ENCODE data around the gene LSAMP.

Gene LSAMP

GRCh38 chr3:116356056-116356455 is 89.2 kb downstream of the LSAMP start:
- no peak for DNase-seq (ENCODE audit: low read depth in 2 of 2)

GRCh38 chr3:116354382-116354781 is 90.9 kb downstream of the LSAMP start:
- DNase-seq (ENCODE audit: low read depth in 2 of 2) = no peak

DNA sequence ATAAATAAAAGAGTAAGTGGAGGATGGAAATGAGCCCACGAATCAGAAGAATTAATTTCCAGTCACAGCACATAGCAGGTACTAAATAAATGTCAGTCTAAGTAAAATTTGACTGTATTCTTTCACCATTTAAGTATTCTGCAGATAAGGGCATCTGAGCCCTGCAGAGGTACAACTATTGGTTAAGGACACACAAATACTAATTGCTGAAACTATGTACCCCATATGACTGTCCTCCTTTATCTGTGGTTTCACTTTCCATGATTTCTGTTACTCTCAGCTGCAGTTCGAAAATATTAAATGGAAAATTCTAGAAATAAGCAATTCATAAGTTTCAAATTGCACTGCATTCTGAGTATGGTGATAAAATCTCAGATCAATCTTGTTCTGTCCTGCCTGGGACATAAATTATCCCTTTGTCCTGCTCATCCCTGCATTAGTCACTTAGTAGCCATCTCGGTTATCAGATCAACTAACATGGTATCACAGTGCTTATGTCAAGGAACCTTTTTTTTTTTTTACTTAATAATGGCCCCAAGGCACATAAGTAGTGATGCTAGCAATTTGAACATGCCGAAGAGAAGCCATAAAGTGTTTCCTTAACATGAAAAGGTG is 95.1 kb downstream of the LSAMP start:
- no peak for DNase-seq (ENCODE audit: low read depth in 2 of 2)

- DNase-seq (ENCODE audit: low read depth in 2 of 2) = no peak
Measured at GRCh38 chr3:116348216-116348615, 97.1 kb downstream of the LSAMP start.

DNA sequence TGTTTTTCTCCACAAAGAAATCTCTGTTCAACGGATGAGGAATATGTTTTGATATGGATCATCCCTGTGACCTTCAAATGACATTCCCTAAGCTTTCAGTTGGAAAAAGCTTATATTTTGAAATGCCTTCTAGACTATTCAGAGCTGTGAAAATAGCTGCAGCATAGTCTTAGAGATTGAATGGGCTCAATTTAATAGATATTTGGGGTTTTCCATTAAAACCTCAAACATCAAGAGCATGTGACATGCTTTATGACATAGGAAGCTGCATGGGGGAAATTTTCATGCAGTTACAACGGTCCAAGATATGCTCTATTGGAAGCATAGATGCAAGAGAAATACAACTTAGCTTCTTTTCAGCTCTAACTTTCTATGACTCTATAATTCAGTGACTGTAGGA is 102.8 kb downstream of the LSAMP start:
- DNase-seq (ENCODE audit: low read depth in 2 of 2) = no peak

GRCh38 chr3:116341899-116342298 is 103.4 kb downstream of the LSAMP start:
- DNase-seq (ENCODE audit: low read depth in 2 of 2) = no peak

- DNase-seq (ENCODE audit: low read depth in 2 of 2) = no peak
Measured at GRCh38 chr3:116341381-116341780, 103.9 kb downstream of the LSAMP start.

- DNase-seq (ENCODE audit: low read depth in 2 of 2) = peak; percentile 23
Measured at GRCh38 chr3:116340680-116341216, 104.5 kb downstream of the LSAMP start.

GRCh38 chr3:116339441-116340028 is 105.8 kb downstream of the LSAMP start:
- peak; percentile 64 to 66 for DNase-seq (ENCODE audit: low read depth in 2 of 2)

DNA sequence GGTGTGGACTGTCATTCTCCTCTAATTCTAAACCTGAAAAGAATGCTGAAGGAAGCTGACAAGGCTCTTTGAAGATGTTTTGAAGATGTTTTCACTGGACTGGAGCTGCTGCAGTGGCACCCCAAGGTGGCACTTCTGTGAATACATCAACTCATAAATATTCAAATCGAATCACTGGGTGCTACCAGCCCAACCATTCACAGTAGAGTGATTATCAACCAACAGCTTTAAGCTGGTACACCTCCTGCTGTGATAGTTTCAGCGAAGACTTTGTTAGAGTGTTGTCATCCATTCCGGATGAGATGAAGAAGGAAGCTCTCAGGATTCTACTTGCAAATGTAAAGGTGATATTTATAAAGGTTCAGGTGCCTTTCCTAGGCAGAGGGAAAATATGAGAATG is 106.6 kb downstream of the LSAMP start:
- DNase-seq (ENCODE audit: low read depth in 2 of 2) = no peak

DNA sequence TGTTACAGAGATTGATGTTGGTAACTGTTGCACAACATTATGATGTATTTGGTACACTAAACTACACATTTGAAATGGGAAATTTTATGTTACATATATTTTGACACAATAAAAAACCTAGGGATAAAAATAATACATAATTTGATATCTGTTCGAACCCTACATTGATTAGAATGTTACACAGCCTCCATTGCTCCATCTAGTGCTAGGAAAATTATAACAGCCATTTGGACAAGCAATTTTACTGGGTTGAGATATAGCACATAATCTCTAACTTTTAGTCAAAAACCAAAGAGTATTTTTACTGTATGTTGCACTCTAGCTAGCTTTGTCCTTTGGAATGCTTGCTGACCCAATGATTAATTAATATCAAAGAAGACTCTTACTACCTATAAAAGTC is 108.1 kb downstream of the LSAMP start:
- no peak for DNase-seq (ENCODE audit: low read depth in 2 of 2)

DNA sequence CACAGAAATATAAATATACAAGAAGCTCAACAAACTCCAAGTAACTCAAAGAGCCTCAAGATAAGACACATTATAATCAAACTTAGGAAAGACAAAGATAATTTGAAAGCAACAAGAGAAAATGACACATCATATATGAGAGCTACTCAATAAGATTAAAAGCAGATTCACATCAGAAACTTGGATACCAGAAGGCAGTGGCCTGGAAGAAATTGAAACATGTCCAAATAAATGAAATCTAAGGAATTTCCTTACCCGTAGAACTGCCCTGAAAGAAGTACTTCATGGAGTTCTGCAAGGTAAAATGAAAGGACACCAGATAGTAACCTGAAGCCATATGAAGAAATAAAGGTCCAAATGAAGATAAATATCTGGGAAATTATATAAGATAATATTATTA is 113.9 kb downstream of the LSAMP start:
- DNase-seq (ENCODE audit: low read depth in 2 of 2) = no peak

- DNase-seq (ENCODE audit: low read depth in 2 of 2) = no peak
Measured at GRCh38 chr3:116322750-116323375, 122.4 kb downstream of the LSAMP start.

GRCh38 chr3:116318370-116318769 is 126.9 kb downstream of the LSAMP start:
- DNase-seq (ENCODE audit: low read depth in 2 of 2) = no peak

DNA sequence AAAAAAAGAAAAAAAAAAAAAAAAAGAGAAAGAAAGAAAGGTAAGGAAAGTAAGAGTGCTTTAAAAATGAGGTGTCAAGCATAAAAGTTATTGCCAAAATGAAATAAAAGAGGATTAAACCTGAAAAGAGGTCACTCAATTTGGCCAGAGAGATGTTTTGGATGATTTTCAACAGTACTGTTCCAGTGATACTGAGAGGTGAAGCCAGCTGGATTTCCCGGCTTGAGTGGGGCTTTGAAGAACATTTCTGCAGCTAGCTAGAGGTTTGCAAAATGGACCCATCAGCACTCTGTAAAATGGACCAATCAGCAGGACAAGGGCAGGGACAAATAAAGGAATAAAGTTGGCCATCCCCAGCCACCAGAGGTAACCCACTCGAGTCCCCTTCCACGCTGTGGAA is 128.5 kb downstream of the LSAMP start:
- DNase-seq (ENCODE audit: low read depth in 2 of 2) = no peak

- DNase-seq (ENCODE audit: low read depth in 2 of 2) = no peak
Measured at GRCh38 chr3:116314476-116314875, 130.8 kb downstream of the LSAMP start.

DNA sequence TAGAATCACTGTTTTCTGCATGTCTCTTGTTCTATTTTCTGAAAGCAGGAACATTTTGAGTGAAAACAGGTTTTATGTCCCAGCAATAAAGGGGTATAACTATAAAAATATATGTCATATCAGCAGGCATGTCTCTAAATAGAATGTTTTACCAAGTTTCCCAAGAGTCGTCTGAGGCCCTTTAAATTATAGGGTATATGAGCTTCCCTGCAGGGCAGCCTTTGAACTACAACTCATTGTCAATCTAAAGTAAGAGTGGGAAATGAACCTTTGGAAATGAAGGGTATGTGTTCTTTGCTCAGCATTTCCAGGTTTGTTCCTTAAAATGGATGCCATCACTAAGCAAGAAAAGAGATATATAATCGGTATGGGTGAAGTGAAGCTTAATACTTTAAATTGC is 138.6 kb downstream of the LSAMP start:
- no peak for DNase-seq (ENCODE audit: low read depth in 2 of 2)

- no peak for DNase-seq (ENCODE audit: low read depth in 2 of 2)
Measured at GRCh38 chr3:116306149-116306548, 139.1 kb downstream of the LSAMP start.

DNA sequence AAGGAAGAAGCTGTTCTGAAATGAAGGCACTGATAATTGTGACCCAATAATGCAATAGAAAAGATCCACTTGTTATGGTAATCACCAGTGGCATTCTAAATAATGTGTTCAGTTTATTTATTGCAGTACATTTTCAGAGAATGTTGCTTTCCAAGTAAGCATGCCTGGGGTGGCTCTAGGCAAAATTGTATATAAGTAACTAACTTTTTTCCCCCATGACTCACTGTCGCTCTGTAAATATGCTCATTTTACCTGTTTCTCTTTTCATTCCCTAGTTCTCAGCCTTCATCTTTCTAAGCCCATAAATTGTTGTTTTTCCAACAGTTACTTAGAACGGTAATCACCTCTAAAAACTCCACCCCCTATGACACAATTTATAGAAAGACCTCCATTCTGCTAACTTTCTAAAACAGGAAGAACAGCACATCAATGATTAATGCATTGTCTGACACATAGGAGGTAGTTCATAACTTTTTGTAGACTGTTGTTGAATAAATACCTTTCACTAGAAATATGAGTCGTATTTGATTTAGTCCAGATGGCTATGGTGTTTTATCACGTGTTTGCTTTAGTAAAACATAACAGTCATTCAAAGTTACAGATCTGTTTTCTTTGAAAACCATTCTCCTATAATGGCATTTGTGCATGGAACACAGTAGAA is 143.1 kb downstream of the LSAMP start:
- peak; percentile 17 to 25 for DNase-seq (ENCODE audit: low read depth in 2 of 2)

DNA sequence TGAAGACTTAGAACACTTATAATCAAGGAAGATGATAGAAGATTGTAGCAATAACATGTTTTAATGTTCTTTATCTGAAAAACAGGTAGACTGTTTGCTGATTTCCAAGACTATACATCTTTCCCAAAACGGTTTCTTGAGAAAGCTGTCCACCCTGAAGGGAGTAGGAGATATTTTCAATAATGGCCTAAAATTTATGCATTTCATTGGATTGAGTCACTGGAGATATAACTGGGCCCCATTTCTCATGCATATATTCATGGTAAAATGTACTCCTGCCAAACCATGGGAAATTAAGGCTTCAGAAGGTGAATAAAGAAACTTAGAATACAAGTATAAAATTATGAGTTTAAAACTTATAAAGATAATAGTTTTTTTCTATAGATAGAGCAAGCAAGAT is 143.9 kb downstream of the LSAMP start:
- no peak for DNase-seq (ENCODE audit: low read depth in 2 of 2)

DNA sequence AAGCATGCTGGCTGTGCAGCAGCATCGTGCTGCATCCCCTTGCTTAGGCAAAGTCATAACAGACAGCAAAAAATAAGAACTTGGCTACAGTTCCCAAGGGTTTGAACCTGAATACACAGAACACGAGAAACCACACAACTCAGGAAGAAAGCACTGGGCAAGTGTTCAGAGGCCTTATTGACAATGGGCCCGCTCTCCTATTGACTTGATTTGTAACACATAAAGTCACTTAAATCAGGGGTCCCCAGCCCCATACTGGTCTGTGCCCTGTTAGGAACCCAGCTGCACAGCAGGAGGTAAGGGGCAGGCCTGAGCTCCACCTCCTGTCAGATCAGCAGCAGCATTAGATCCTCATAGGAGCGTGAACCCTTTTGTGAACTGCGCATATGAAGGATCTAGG is 145.1 kb downstream of the LSAMP start:
- no peak for DNase-seq (ENCODE audit: low read depth in 2 of 2)

DNA sequence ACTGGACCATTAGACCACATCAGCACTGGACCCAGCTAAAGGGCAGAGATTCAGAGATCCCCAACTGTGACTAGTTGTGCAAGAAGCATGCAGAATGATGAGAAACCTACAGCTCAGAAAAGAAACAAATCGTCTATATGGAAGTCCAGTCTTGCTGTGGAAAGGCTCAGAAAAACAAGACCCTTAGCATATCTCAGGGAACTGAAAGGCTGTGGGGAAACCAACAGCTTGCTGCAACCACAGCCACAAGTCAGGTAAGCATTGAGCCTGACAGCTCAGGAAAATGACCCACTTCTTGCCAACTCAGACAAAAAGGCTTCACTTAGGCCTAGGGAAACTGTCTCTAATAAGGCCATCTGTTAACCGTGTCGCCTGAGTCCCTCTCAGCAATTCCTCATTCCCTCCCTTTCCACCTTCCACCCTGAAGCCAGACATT is 145.6 kb downstream of the LSAMP start:
- no peak for DNase-seq (ENCODE audit: low read depth in 2 of 2)

GRCh38 chr3:116298151-116298550 is 147.1 kb downstream of the LSAMP start:
- DNase-seq (ENCODE audit: low read depth in 2 of 2) = no peak
